HG03045 (cell line): ENCODE measurements around the gene ARHGAP10.

Experiments used
- ATAC-seq: cut with Tn5 transposase; IDR thresholded peaks from one replicate; pipeline ENCODE4 v1.9.1; 2021; ENCODE audit warnings: mild to moderate bottlenecking, moderate library complexity; ENCODE audit not compliant: unreplicated experiment

ARHGAP10 gene

GRCh38 chr4:147824316-147824715 lies 92.4 kb downstream of the ARHGAP10 start:
- ATAC-seq, result no peak

DNA sequence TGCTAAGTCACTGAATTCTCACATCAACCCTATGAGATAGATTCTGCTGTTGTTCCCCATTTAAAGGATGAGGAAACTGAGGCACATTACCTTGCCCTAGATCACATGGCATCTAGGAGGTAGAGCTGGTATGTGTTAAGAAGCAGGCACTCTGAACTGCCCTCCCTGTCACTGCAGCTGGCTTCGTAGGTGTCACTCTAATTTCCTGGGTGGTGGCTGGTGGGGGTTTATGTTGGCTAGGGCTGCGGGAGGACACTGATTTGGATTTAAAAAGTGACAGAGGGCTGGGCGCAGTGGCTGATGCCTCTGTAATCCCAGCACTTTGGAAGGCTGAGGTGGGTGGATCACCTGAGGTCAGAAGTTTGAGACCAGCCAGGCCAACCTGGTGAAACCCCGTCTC lies 93.0 kb downstream of the ARHGAP10 start:
- ATAC-seq, result no peak

- no peak for ATAC-seq
Observed at GRCh38 chr4:147825451-147826287, 93.8 kb downstream of the ARHGAP10 start.

- no peak for ATAC-seq
Observed at GRCh38 chr4:147826288-147826646, 94.4 kb downstream of the ARHGAP10 start.

DNA sequence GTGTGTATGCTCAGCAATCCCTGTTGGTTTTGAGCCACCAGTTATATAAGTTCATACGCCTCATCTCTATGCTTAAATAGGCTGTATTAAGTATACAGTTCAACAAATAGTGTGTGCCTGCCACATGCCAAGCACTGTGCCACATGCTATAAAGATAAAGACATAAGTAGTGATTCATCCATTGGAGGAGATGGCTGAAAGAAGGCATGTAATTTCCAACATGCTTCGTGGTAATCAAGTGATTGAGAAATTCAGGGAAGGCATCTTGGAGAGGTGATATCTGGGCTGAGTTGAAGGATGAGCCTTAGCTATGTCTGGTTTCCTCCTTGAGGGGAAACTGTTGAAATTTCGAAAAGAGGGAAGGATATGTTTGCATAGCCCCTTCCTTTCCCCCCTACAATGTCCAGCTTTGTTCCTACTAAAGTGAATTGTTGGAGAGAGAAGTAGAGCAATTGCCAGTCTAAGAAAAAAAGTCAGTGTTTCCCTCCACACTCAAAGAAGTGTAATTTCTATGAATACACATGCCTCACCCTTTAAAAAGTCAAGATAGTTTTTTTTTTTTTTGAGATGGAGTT lies 96.5 kb downstream of the ARHGAP10 start:
- no peak for ATAC-seq

DNA sequence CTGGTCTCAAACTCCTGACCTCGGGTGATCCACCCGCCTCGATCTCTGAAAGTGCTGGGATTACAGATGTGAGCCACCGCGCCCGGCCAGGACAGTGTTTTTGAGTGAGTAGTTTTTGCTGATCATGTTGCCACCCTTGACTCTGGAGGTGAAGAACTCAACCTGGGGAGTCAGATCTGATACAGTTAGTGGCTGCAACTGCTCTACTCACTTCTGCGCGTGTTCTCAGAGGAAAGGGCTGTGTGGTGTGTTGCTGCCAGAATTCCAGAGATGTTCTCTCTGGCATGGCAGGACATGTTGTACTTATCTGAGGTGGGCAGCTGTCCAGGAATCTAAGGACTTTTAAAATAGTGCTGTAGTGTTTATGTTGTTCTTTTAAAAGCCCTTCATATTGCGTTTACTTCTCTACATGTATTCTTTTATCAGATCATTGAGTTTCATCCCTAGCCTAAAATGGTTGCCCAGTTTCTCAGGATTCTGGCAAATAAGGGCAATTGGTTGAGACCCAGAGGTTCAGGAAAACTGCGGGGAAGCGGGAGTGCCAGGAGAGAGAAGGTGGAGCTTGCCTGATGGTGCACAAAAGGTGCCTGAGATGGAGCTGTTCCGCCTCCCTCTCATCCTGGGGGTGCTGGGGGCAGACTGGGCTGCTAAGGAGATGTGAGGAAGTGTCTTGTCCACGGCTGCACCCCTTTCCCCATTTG lies 97.7 kb downstream of the ARHGAP10 start:
- no peak for ATAC-seq

GRCh38 chr4:147830102-147830463 lies 98.2 kb downstream of the ARHGAP10 start:
- no peak for ATAC-seq

DNA sequence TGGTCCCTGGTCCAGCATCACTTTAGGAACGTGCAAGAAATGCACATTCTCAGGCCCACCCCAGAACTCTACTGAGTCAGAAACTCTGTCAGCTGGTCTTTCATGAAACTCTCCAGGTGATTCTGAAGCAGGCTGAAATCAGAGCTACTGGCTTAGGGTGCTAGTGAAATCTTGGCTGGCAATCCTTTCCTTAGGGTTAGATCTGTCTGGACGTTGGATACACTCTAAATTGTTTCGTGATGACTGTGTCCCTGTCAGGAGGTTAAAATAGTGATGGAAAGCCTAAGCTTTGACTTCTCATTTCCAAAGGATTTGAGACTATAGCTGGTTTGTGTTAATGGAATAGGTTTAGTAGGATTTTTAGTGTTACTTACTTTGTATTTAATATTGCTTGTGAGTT lies 99.1 kb downstream of the ARHGAP10 start:
- no peak for ATAC-seq

GRCh38 chr4:147831551-147832171 lies 99.8 kb downstream of the ARHGAP10 start:
- ATAC-seq, result no peak

- ATAC-seq, result no peak
Observed at GRCh38 chr4:147833254-147833653, 101.4 kb downstream of the ARHGAP10 start.

GRCh38 chr4:147833741-147834140 lies 101.9 kb downstream of the ARHGAP10 start:
- no peak for ATAC-seq

DNA sequence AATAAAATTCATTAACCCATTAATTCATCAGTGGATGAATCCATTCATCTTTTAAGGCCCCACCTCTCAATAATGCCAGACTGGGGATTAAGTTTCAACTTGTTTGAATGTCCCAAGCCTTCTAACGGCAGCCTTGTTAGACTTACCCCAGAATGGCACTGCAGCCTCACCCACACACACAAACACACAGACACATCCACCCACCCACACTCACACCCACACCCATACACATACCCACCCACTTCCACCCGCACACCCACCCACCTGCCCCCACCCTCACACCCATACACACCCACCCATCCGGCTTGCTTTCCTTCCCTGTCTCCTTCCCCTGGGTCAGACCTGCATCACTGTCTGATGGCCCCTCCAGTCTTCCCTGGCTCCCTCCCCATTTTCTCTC lies 102.6 kb downstream of the ARHGAP10 start:
- ATAC-seq, result no peak

- ATAC-seq, result no peak
Observed at GRCh38 chr4:147836807-147837206, 104.9 kb downstream of the ARHGAP10 start.

DNA sequence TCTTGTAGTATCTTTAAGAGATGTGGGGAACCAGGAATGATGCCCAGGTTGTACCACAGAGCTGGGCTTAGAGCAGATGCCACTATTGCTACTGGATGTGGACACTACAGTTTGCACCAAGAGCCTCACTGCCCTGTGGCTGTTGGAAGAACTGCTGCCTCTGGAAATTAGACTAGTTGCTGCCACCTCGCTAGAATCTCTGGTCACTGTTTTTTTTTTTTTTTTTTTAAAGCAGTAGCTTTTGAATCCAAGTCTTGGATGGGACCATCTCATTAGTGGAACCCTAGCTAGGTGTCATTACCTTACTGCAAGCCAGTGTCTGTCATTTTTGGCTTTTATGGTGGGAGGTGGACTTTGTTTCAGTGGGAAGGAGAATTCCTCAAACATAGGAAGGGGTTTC lies 105.5 kb downstream of the ARHGAP10 start:
- ATAC-seq, result no peak

GRCh38 chr4:147837854-147838253 lies 106.0 kb downstream of the ARHGAP10 start:
- ATAC-seq, result no peak

GRCh38 chr4:147839200-147839599 lies 107.3 kb downstream of the ARHGAP10 start:
- no peak for ATAC-seq

- ATAC-seq, result no peak
Observed at GRCh38 chr4:147839663-147840062, 107.8 kb downstream of the ARHGAP10 start.

DNA sequence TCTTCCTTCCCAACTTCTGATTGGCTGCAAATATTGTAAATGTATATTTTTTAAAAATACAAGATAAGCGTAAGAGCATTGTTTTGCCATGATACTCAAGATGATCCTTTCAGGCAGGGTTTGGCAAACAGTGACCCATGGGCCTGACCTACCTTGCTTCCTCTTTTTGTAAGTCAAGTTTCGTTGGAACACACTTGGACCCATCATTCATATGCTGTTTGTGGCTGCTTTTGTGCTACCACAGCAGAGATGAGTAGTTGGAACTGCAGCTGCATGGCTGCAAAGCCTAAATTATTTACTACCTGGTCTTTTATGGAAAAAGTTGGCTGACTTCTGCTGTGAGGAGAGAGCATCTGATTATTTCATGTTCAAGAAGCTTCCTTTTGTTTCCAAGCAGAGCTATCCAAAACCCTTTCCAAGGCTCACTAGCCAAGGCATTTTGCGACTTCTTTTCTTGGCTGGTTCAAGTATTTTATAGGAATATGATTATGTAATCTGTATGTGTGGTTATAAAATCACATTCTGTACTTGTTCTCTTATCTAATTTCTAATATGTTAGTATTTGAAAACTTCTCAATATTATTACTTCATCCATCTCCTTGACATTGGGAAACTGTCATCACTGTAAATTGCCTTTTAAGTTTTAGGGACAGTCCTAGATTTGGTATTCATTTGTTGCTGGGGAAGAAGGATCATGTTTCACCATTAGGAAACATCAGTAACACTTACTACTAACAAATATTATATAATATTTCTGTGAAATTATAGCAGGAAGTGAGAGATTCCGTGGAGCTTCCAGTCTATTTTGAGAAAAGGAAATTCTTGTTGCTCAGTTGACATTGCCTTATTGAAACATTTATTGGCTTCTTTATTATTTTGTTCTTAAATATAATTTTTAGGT lies 109.2 kb downstream of the ARHGAP10 start:
- peak; percentile 49 for ATAC-seq

- ATAC-seq, result no peak
Observed at GRCh38 chr4:147842573-147842972, 110.7 kb downstream of the ARHGAP10 start.

GRCh38 chr4:147843162-147843561 lies 111.3 kb downstream of the ARHGAP10 start:
- ATAC-seq, result no peak

DNA sequence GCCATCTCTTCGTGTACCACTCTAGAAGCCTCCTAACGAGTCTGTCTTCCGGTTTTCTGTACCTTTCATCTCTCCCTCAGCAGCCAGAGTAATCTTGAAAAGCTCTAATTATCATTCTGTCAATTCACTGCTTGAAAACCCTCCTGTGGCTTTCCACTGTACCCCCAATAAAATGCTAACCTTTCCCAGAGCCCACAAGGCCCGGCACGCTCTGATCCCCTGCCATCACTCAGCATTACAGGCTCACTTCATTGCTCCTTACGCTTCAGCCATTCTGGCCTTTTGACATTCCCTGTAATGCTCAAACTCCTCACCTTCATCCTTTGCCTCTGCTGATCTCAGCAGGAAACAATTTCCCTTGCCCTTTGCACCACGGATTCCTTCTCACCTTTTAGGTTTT lies 112.9 kb downstream of the ARHGAP10 start:
- ATAC-seq, result no peak
